Kidney (tissue), 14 donors: ENCODE measurements around the gene POPDC3. TPM values are rescaled to one million over a fixed set of nuclear protein-coding genes. Genes with fewer than 3 reads are reported as not detected.
"Not testable (repeated sequence)": the region's sequence is repeated elsewhere in the genome, so short reads cannot be mapped to it uniquely, and the experiment has no call there.

ENCODE experiments used
- DNase-seq, 5 donors: peaks; one replicate each; pipeline ENCODE4 v3.0.0-alpha.2; 2013 to 2020
- FAIRE-seq: peaks from 2 replicates; lab custom pipeline; 2012; peaks lifted over from hg19 to GRCh38; lab: Jason Lieb, UNC
- H3K27ac ChIP-seq, 2 donors: one replicate each; pipeline ENCODE4 v1.7.0; 2013; ENCODE audit warnings: low read depth in 2 of 2, low read length in 2 of 2, inconsistent platforms in 1 of 2
- H3K27me3 ChIP-seq: one replicate; pipeline ENCODE4 v1.7.1; 2013; ENCODE audit warnings: low read length, inconsistent platforms; ENCODE audit not compliant: control insufficient read depth, insufficient read depth
- H3K36me3 ChIP-seq, 3 donors: one replicate each; pipeline versions ENCODE4 v1.7.0 to v1.7.1; 2013; ENCODE audit warnings: low read length in 3 of 3, control low read depth in 1 of 3, inconsistent platforms in 1 of 3; ENCODE audit not compliant: insufficient read depth in 3 of 3, control insufficient read depth in 2 of 3
- H3K4me1 ChIP-seq, 3 donors: one replicate each; pipeline versions ENCODE4 v1.7.0 to v1.7.1; 2013; ENCODE audit warnings: low read length in 3 of 3, inconsistent platforms in 1 of 3, low read depth in 1 of 3; ENCODE audit not compliant: control insufficient read depth in 2 of 3, insufficient read depth in 2 of 3
- H3K4me3 ChIP-seq, 3 donors: one replicate each; pipeline versions ENCODE4 v1.7.0 to v1.8.1; 2013; ENCODE audit warnings: low read length in 3 of 3, control low read depth in 1 of 3, inconsistent platforms in 1 of 3
- H3K9ac ChIP-seq, 3 donors: one replicate each; pipeline versions ENCODE4 v1.7.0 to v1.7.1; 2013; ENCODE audit warnings: low read length in 3 of 3, control low read depth in 1 of 3, inconsistent platforms in 1 of 3
- H3K9me3 ChIP-seq, 3 donors: one replicate each; pipeline versions ENCODE4 v1.7.0 to v1.7.1; 2013; ENCODE audit warnings: low read length in 3 of 3, control low read depth in 1 of 3, inconsistent platforms in 1 of 3; ENCODE audit not compliant: control insufficient read depth in 2 of 3, insufficient read depth in 1 of 3
- CTCF ChIP-seq: IDR thresholded peaks from 3 replicates; pipeline ENCODE4 v1.5.1; 2012; ENCODE audit warnings: mild to moderate bottlenecking, moderate library complexity, borderline replicate concordance; ENCODE audit not compliant: insufficient read depth; ENCODE audit errors: extremely low read depth
- intact Hi-C: fragments of 100-400 bp; cut with DNase I; formaldehyde crosslinking; loops from one replicate; pipeline ENCODE4 v1.11.1; 2022
- polyA plus RNA-seq: library from polyadenylated mRNA; stranded (reverse); fragments of 350-450 nt; fragmentation: Illumina TruSeq; extraction: RNeasy Lipid Tissue Mini Kit (QIAGEN cat#74804); gene quantifications from one replicate; pipeline ENCODE4 v1.2.3, GENCODE V29; 2014; ENCODE audit warnings: low read depth, low replicate concordance; ENCODE audit not compliant: insufficient read depth
- total RNA-seq: library from RNA; stranded (reverse); fragmentation: NEBNext Ultra II Directional; extraction: Animal tissue kit (Norgen Biotek cat#: 25700); gene quantifications from one replicate; pipeline ENCODE4 v1.2.1, GENCODE V29; 2021
- donor health status: control.
- donor health status: control.
- donor health status: control.
- donor health status: control.
- donor health status: control.
- donor health status: DM: yes; HTN: yes; CAD: no.
- donor health status: Normal renal cell carcinoma (clear cell type).

Gene POPDC3
- total and polyA plus RNA-seq, 2 donors from 2014 or later: not detected

- no peak overlapping the region for H3K4me3 ChIP-seq
- no peaks in the 10 kb centered on the region for H3K36me3 ChIP-seq
- H3K27me3 ChIP-seq: peaks cover 6% of the 10 kb centered on the region
- no peak overlapping the region for H3K27ac ChIP-seq
- no peak for TF ChIP-seq CTCF
- no peak for FAIRE-seq
- no peak for DNase-seq
- intact Hi-C loops: no loop called here
- no peak overlapping the region for H3K9ac ChIP-seq
- no peaks in the 10 kb centered on the region for H3K9me3 ChIP-seq
- no peaks in the 10 kb centered on the region for H3K4me1 ChIP-seq
Measured at GRCh38 chr6:105177556-105177955, 2.3 kb downstream of the POPDC3 start.

- intact Hi-C loops: no loop called here
- H3K27me3 ChIP-seq: no peaks in the 10 kb centered on the region
- no peak overlapping the region for H3K9ac ChIP-seq
- FAIRE-seq: no peak
- no peak overlapping the region for H3K27ac ChIP-seq
- H3K9me3 ChIP-seq: no peaks in the 10 kb centered on the region
- no peak overlapping the region for H3K4me3 ChIP-seq
- no peaks in the 10 kb centered on the region for H3K4me1 ChIP-seq
- DNase-seq: no peak
- H3K36me3 ChIP-seq: no peaks in the 10 kb centered on the region
- TF ChIP-seq CTCF: no peak
Measured at GRCh38 chr6:105174512-105174911, 5.3 kb downstream of the POPDC3 start.

GRCh38 chr6:105172515-105172914, 7.3 kb downstream of the POPDC3 start:
- H3K36me3 ChIP-seq, H3K27me3 ChIP-seq, H3K9me3 ChIP-seq, H3K27ac ChIP-seq, FAIRE-seq, H3K4me3 ChIP-seq, DNase-seq, intact Hi-C loops, H3K4me1 ChIP-seq, H3K9ac ChIP-seq: not testable (repeated sequence)

- H3K9ac ChIP-seq: no peak overlapping the region
- FAIRE-seq (no peak), DNase-seq (no peak)
- H3K27ac ChIP-seq: no peak overlapping the region
- TF ChIP-seq CTCF: no peak
- no peaks in the 10 kb centered on the region for H3K4me1 ChIP-seq
- no peak overlapping the region for H3K4me3 ChIP-seq
- H3K36me3 ChIP-seq: no peaks in the 10 kb centered on the region
- no peaks in the 10 kb centered on the region for H3K27me3 ChIP-seq
- intact Hi-C loops: no loop called here
- H3K9me3 ChIP-seq: no peaks in the 10 kb centered on the region
Measured at GRCh38 chr6:105170059-105170458, 9.8 kb downstream of the POPDC3 start.
